ENCODE data around the gene SMOC2.

Gene SMOC2

DNA sequence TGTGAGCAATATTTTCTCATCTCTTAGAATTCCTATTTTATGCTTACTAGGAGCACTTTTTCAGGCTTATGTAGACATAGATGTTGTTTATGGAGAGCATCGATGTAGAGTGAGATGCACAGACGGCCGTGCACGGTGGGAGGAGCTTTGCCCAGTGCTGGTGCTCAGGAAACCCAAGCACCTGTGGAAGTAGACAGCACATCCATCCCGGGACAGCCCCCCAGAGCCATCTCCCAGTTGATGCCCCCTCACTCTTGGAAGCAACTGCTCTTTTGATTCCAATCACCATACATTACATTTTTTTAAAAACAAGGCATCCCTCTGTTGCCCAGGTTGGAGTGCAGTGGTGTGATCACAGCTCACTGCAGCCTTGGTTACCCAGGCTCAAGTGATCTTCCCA is 143.7 kb downstream of the SMOC2 start:
- FAIRE-seq (no peak), DNase-seq (ENCODE audit: extremely low spot score, insufficient read length, low read depth) (no peak)

DNA sequence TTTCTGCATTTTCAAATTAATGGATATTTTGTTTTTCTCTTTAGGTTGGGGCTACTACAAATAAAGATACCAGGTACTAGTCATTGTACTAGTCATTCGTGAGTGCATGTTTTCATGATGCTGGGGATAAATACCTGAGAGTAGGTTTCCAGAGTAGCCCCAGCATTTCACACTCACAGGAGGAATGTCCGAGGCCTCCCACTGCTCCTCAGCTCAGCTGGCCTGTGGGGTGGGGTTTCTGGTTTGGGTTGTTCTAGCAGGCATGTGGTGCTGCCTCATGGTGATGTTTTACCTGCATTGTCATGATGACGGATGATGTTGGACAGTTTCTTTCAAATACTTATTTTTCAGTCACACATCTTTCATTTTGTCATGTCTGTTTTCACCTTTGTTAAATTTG is 144.5 kb downstream of the SMOC2 start:
- FAIRE-seq (no peak), DNase-seq (ENCODE audit: extremely low spot score, insufficient read length, low read depth) (no peak)

DNA sequence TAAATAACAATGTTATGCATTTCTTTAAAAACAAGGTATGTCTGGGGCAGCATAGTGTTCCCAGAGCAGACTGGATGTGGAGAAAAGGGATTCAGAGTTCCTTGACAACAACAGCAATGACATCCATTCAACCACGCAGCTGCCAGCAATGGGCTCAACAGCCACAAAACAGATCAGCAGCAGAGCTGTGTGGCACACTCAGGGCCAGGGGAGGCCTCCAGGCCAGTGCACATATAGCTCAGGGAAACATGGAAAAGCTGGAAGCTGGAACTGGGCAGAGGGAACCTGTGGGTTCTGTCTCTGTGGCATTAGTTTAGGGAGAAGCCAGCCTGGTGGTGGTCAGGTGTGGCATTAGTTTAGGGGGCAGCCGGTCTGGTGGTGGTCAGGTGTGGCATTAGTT is 148.3 kb downstream of the SMOC2 start:
- no peak for DNase-seq (ENCODE audit: extremely low spot score, insufficient read length, low read depth)

DNA sequence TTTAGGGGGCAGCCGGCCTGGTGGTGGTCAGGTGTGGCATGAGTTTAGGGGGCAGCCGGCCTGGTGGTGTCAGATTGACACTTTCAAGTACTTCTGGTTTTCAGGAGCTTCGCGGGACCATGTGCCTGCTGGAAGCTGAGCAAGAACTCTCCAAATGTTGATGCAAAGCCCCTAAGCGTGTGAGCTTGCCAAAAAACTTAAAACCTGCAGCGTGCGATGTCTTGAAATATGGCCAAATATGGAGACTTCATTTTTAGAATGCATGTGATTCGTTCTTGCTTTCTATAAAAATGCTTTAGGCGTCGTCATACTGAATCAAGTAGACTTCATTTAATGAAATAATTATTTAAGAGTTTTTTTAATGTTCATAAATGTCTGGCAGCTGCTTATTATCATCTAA is 149.4 kb downstream of the SMOC2 start:
- no peak for FAIRE-seq
- DNase-seq (ENCODE audit: extremely low spot score, insufficient read length, low read depth) = no peak

More for the DNA sequence above, 148.3 kb downstream of the SMOC2 start:
- FAIRE-seq = no peak

DNA sequence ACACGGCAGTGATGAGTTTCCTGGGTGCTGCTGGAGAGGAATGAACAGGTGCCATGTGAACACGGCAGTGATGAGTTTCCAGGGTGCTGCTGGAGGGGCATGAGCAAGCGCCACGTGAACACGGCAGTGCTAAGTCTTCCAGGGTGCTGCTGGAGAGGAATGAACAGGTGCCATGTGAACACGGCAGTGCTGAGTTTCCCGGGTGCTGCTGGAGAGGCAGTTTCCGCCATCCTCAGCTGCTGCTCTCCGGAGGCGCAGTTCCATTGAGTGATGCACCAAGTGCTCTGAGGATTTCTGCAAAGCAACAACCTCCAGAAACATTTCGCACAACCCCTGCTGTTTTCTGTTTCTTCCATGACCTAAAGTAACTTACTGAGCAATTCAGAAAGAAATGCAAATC is 155.4 kb downstream of the SMOC2 start:
- DNase-seq (ENCODE audit: extremely low spot score, insufficient read length, low read depth) (no peak), FAIRE-seq (no peak)

DNA sequence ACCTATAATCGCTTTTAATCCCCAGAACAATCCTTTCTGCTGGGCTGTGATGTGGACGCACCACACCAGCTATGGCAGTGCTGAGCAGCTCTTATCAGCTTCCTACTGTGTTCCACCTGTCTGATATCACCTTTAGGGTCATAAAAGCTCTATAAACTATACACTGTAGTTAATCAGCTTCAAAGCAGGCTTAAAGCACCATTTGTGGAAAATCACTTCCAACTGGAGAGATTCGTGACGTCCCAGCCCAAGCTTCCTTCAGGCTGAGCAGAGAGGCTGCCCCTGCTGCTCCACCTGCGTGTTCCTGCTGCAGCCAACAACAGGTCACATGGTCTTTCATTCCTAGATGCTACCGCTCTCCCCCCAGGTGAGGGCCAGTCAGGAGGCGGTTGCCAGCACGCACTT is 156.5 kb downstream of the SMOC2 start:
- DNase-seq (ENCODE audit: extremely low spot score, insufficient read length, low read depth) = no peak
- FAIRE-seq = no peak

DNA sequence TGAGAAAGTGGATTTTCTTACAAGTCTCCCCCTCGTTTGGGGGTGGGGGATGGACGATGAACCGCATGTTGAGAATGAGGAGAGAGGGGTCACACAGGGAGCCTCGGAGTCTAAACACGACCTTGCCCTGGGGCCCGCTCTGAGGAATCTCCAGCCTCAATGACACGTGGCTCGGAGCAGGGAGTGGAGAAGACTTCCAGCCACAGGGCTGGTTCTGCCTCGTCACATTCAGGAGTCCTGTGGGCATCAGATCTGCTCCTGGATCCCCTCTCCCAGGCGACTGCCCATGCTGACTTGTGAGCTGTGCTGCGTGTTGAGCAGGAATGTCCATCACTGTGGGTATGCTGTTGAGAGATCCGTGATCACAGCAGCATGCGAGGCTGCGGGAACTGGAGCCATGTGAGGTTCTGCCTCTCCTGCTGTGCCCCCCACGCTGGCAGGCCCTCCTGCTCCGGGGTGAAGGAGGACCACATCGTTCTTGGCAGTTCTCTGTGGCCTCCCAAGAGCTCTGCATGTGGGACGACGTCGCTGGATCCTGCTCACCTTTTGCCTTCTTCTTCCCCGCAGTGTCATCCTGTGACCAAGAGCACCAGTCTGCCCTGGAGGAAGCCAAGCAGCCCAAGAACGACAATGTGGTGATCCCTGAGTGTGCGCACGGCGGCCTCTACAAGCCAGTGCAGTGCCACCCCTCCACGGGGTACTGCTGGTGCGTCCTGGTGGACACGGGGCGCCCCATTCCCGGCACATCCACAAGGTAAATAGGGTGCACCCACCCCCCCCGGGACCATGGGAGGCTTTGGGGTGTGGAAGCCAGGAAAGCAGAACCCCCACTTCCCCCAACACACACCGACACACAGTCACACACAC is 157.5 kb downstream of the SMOC2 start:
- FAIRE-seq (no peak), DNase-seq (ENCODE audit: extremely low spot score, insufficient read length, low read depth) (no peak)

DNA sequence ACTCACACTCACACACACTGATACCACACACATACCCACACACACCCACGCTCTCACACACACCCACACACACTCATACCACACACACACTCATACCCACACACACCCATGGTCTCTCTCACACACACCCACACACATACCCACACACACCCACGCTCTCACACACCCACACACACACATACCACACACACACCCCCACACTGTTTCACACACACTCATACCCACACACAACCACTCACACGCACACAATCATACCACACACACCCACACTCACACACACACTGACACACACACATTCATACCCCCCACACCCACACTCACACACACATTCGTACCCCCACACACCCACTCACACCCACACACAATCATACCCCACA is 158.1 kb downstream of the SMOC2 start:
- no peak for FAIRE-seq

DNA sequence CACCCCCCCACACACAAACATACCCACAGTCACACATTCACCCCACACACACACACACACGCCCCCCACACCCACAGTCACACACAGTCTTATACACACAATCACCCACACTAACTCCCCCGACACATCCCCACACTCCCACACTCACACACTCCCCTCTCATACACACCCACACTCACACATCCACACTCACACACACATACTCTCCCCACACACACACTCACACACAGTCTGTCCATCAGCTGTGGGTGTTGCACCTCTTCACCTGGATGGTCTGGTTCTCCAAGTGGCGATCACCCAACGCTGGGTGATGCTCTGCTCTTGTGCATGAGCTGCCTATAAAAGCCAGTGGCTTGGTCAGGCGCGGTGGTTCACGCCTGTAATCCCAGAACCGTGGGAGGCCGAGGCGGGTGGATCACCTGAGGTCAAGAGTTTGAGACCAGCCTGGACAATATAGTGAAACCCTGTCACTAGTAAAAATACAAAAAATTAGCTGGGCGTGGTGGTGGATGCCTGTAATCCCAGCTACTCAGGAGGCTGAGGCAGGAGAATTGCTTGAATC is 158.9 kb downstream of the SMOC2 start:
- no peak for FAIRE-seq

More for the DNA sequence above, 158.1 kb downstream of the SMOC2 start:
- DNase-seq (ENCODE audit: extremely low spot score, insufficient read length, low read depth) = no peak

DNA sequence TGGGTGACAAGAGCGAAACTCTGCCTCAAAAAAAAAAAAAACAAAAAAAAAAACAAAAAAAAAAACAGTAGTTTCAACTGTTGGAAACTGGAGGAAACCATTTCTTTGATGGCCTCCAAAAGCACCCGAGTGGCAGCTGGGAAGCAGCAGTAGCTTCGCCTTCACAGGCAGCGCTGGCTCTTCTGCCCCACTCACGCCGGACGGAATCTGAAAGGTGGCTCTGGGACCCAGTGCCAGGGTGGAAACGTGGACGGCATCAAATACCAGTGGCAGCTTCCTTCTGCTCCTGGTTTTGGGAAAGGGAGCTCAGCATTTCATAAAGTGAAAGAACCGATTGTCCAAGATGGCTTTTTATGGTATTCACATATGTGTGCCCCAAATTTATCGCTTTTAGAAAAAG is 159.4 kb downstream of the SMOC2 start:
- FAIRE-seq (no peak), DNase-seq (ENCODE audit: extremely low spot score, insufficient read length, low read depth) (no peak)

More for the DNA sequence above, 158.9 kb downstream of the SMOC2 start:
- DNase-seq (ENCODE audit: extremely low spot score, insufficient read length, low read depth) = no peak

DNA sequence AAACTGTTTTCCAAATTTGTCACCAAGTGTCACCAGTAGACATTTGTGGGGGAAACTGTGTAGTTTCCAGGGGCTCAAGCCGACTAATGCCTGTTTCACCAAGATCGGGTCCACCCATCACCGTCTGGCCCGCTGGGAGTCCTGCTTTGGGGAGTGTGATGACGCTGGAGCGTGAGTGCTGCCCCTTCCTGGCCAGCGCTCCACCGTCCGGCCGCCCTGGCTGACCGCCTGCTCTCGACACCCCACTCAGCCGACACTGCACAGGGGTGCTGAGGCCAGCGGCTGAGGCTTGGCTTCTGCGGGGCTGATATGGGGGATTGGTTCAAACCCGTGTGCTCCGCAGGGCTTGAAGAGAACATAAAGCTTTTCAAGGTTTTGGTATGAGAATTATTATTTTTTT is 160.1 kb downstream of the SMOC2 start:
- no peak for DNase-seq (ENCODE audit: extremely low spot score, insufficient read length, low read depth)
- no peak for FAIRE-seq

DNA sequence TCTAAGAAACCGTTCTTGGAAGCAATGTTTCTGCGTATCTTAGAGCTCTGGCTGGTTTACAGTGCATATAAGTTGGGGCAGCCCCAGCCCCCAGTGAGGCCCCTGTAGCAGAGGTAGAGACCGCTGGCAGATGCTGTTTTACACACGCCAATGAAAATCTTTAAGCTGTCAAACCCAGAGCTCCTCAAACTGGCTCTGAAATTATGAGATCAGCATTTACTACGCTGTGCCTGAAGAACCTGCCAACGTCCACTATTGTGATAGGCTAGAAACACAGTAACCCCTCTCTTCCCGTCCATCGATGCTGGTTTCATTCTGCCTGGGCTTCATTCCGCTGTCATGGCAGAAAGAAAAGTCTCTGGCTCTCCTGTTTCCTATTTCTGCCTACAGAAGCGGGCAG is 160.6 kb downstream of the SMOC2 start:
- FAIRE-seq = no peak

DNA sequence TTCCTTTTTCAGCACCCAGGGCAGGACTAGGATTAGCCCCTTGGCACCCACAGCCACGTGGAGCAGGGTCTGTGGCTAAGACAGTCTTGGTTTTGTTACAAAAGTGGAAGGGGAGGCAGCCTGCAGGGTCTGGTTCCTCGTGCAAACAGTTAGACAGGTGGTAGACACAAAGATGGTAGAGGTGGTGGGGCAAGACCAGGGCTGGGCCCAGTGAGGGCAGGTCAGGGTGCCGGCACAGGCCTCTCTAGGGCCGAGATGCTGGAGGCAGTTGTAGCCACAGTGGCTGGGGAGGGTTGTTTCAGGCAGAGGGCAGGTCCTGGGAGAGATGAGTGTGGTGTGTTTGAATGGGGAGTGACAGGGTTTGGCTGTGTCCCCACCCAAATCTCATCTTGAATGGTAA is 161.6 kb downstream of the SMOC2 start:
- no peak for DNase-seq (ENCODE audit: extremely low spot score, insufficient read length, low read depth)
- no peak for FAIRE-seq

More for the DNA sequence above, 160.6 kb downstream of the SMOC2 start:
- DNase-seq (ENCODE audit: extremely low spot score, insufficient read length, low read depth) = no peak

DNA sequence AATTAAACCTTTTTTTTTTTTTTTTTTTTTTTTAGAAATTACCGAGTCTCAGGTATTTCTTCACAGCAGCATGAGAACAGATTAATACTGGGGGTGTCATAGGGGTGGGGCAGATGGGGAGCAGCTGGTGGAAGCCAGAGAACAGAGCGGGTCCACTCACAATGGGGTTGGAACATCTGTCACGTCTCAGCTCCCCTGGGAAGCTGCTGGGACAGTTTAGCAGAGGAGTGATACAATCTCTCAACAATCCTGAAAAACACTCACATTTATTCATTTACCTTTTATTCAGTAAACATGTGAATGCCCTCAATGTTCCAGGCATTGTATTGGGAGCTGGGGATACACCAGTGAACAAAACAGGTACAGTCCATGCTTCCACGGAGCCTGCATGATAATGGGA is 162.2 kb downstream of the SMOC2 start:
- DNase-seq (ENCODE audit: extremely low spot score, insufficient read length, low read depth) = no peak
- FAIRE-seq = no peak

DNA sequence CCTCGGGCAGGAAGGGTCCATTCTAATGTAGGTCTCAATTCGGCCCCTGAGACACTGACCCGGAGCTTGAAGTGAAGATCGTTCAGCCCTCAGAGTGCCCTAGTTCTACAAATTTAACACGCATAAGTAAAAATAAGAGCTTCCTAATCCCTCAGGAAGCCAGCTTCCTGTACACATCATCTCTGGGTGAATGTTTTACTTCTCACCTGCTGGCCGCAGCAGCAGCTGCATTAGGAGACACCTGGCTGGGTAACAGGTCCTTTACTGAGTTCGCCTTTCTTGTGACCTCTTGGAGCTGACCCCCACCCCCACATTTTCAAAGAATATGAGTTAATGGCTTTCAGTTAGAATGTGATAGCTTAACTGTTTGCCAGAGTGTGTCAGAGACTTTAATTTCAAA is 165.0 kb downstream of the SMOC2 start:
- no peak for FAIRE-seq
- DNase-seq (ENCODE audit: extremely low spot score, insufficient read length, low read depth) = no peak

DNA sequence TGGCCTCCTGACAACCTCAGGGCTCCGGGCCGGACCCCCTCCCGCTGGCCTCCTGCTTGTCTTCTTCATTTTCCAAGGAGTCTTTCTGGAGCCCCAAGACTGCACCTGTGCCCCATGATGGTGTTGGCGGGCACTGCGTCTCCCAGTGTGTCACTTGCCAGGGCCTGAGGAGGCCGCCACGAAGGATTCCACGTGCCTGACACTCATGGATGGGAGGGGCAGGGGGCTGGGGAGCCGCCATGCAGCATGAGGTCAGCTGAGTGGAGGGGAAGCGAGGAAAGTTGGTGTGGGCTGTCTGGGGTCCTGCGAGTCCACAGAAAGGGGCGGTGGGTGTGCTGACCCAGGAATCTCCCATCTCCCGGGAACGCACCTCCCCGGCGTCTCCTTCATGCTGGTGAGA is 165.7 kb downstream of the SMOC2 start:
- DNase-seq (ENCODE audit: extremely low spot score, insufficient read length, low read depth) = no peak
- FAIRE-seq = no peak

DNA sequence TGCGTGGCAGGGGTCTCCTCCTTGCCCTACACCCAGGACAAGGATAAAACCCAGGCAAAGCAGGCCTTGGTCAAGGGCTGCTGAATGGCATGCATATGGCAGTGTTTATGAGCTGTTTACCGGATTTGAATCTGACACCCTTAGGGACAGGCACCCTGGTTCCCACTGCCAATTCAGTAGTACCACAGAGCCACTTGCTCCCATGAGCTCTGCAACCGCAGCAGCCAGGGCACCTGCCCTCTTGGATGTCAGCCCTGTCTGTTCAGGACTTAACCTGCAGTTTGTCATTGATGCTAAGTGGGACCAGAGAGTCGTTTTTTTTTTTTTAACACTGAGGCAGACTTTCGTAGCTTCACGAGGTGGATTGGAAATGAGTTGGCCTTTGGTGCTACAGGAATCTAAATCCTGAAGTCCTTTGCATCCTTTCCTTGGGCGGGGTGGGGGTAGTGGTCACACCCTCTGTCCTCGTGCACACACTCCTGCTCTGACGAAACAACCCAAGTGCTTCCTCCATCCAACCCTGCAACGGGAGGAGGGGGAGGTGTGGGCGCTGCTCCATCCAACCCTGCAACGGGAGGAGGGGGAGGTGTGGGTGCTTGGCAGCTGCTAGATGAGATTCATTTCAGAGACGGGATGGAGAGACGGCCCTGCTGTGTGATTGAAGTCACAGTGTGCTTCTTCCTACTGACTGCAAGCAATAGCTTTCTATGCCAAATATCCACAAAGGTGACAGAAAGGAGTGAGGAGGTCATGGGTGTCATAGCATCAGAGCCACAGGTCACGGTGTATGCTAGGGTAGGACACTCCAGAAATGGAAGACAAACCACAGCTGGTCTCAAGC is 166.5 kb downstream of the SMOC2 start:
- FAIRE-seq (no peak), DNase-seq (ENCODE audit: extremely low spot score, insufficient read length, low read depth) (no peak)

DNA sequence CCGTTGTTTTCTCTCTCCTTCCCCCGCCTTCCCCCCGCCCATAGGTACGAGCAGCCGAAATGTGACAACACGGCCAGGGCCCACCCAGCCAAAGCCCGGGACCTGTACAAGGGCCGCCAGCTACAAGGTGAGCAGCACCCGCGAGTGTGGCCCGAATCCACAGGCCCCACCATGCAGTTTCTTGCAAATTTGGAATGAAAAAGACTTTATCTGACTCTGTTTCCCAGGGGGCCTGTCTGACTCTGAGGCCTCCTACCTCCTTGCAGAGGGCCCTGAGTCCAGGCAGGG is 167.1 kb downstream of the SMOC2 start:
- FAIRE-seq = no peak
- no peak for DNase-seq (ENCODE audit: extremely low spot score, insufficient read length, low read depth)

DNA sequence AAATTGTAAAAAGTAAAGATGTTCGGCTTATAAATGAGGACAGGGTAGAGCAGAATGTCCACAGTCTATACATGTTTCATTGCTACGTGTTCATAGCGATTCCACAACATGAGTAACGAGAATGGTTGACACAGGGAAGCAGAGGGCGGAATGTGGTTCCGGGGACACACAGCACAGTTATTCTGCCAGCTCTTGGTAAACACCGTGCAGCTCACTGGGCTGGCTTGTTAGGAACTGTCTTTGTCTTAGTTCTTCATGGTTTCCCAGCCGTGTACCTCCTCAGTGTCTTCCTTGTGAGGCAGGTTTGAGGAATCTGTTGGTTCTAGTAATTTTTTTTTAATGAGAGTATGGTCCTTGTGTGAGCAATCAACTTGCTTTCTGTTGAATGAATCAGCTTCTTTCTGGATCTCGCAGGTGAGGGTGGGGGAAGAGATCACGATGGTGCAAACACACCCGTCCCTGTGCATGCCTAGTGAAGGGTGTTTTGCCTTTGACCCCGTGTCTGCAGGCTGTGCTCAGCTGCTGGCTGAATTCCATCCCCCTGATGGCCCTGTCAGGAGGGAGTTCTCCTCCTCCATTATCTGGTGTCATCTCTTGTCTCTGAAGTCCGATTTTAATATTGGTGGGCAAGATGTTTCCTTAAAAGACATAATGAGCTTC is 168.2 kb downstream of the SMOC2 start:
- DNase-seq (ENCODE audit: extremely low spot score, insufficient read length, low read depth) (no peak), FAIRE-seq (no peak)

DNA sequence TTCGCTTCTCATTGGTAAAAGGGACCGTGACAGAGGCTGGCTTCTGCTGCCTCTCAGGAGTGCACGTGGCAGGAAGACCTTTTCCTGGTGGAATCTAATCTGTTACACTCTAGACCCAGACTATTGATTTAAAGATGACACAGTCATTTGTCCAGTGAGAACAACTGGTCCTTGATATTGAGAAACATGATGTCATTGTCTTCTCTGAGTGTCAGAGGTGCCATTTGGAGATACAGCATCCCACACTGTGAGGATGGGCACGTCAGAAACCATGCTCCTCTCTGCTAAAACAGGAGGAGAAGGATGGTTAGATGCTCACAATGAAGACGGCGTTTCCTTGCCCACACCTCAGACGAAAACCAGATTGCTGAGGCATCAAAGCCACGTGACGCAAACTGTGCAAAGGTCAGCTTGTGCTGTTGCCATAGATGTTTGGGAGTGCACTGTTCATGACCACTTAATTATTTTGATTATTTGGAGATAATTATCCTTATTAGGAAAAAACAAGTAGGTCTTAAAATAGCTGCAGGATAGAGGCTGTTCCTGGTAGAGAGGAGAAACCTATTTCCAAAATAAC is 169.0 kb downstream of the SMOC2 start:
- no peak for FAIRE-seq

More for the DNA sequence above, 169.0 kb downstream of the SMOC2 start:
- DNase-seq (ENCODE audit: extremely low spot score, insufficient read length, low read depth) = no peak

Data from GM18507 (cell line).